Endothelial cell of umbilical vein (primary cell): ENCODE measurements around the gene PECR. TPM values are rescaled to one million over a fixed set of nuclear protein-coding genes. Genes with fewer than 3 reads are reported as not detected.

Experiments
- BruUV-seq: library from RNA; stranded (reverse); fragments of 400-500 nt; replicated peaks from 2 replicates; lab custom pipeline; 2021; lab: Mats Ljungman, UMichigan
- CTCF ChIA-PET: fragments of 300-600, 350-600 bp; sonication (Branson Sonifier 250); formaldehyde crosslinking; loops from one replicate; lab custom pipeline; 2021; ENCODE audit warnings: antibody characterized with exemption, inconsistent platforms; lab: Charles Lee
- POLR2A ChIA-PET: fragments of 300-600, 350-600 bp; sonication (Branson Sonifier 250); formaldehyde crosslinking; loops from one replicate; lab custom pipeline; 2021; ENCODE audit warnings: antibody characterized with exemption, inconsistent platforms; lab: Charles Lee
- DNase-seq: peaks from one replicate; pipeline ENCODE4 v3.0.0-alpha.2; 2011; ENCODE audit warnings: low read depth, low spot score
- FAIRE-seq: peaks from 2 replicates; lab custom pipeline; 2011; peaks lifted over from hg19 to GRCh38; lab: Jason Lieb, UNC
- H2AFZ ChIP-seq: 2 replicates; pipeline ENCODE4 v1.6.0; 2012; ENCODE audit warnings: low read depth, low read length, control low read depth, inconsistent platforms
- H3K27ac ChIP-seq: 2 replicates; pipeline ENCODE4 v1.5.1; 2011; ENCODE audit warnings: low read depth, mild to moderate bottlenecking, control low read depth, low read length, moderate library complexity; ENCODE audit not compliant: insufficient read depth
- H3K27me3 ChIP-seq, 2 experiments: 2 replicates each; pipeline versions ENCODE4 v1.6.0 to v1.6.1; 2011; ENCODE audit warnings: low read length in 2 of 2, mixed read lengths in 1 of 2; ENCODE audit not compliant: control insufficient read depth in 2 of 2, insufficient read depth in 2 of 2
- H3K36me3 ChIP-seq, 2 experiments: 2 replicates in 1 of 2; 3 replicates in 1 of 2; pipeline ENCODE4 v1.5.1; 2011; ENCODE audit warnings: low read length in 2 of 2, mild to moderate bottlenecking in 1 of 2, moderate library complexity in 1 of 2; ENCODE audit not compliant: control insufficient read depth in 2 of 2, insufficient read depth in 2 of 2; ENCODE audit errors: extremely low read depth in 1 of 2
- H3K4me1 ChIP-seq: 3 replicates; pipeline ENCODE4 v1.5.1; 2011; ENCODE audit warnings: mild to moderate bottlenecking, low read length; ENCODE audit not compliant: control insufficient read depth, insufficient read depth; ENCODE audit errors: extremely low read depth
- H3K4me2 ChIP-seq: 2 replicates; pipeline ENCODE4 v1.6.1; 2011; ENCODE audit warnings: low read length, control low read depth, mixed read lengths; ENCODE audit not compliant: insufficient read depth
- H3K4me3 ChIP-seq, 3 experiments: fragments of 200-600 bp in 1 of 3; sonication (generic), shearing (Covaris generic) in 1 of 3; replicated peaks in 1 of 3; 2 replicates each; pipeline ENCODE4 v1.5.1; 2011 to 2016; ENCODE audit warnings: control low read depth in 3 of 3, low read length in 3 of 3, mild to moderate bottlenecking in 2 of 3, inconsistent platforms in 1 of 3, low read depth in 1 of 3, moderate library complexity in 1 of 3; ENCODE audit not compliant: insufficient read depth in 1 of 3
- H3K79me2 ChIP-seq: 2 replicates; pipeline ENCODE4 v1.6.0; 2012; ENCODE audit warnings: low read length, inconsistent platforms; ENCODE audit not compliant: control insufficient read depth, insufficient read depth
- H3K9ac ChIP-seq: replicated peaks from 2 replicates; pipeline ENCODE3; 2011; ENCODE audit warnings: low read length, control low read depth; ENCODE audit not compliant: insufficient read depth; ENCODE audit errors: extremely low read depth
- H3K9me1 ChIP-seq: replicated peaks from 3 replicates; pipeline ENCODE4 v1.6.0; 2011; ENCODE audit warnings: mild to moderate bottlenecking, low read length; ENCODE audit not compliant: control insufficient read depth, insufficient read depth; ENCODE audit errors: extremely low read depth
- H3K9me3 ChIP-seq: replicated peaks from 2 replicates; pipeline ENCODE4 v1.5.1; 2012; ENCODE audit warnings: low read length, inconsistent platforms; ENCODE audit not compliant: control insufficient read depth, insufficient read depth
- H4K20me1 ChIP-seq: replicated peaks from 2 replicates; pipeline ENCODE3; 2011; ENCODE audit warnings: mild to moderate bottlenecking, low read length; ENCODE audit not compliant: control insufficient read depth, insufficient read depth; ENCODE audit errors: extremely low read depth
- CTCF ChIP-seq, 2 donors: IDR thresholded peaks; 1 replicate in 1 of 2; 2 replicates in 1 of 2; pipeline ENCODE4 v1.5.1; 2011; ENCODE audit warnings: low read length in 2 of 2, mild to moderate bottlenecking in 2 of 2, moderate library complexity in 2 of 2, control low read depth in 1 of 2, inconsistent platforms in 1 of 2, low read depth in 1 of 2; ENCODE audit not compliant: insufficient read depth in 1 of 2; ENCODE audit errors: extremely low read depth in 1 of 2
- EZH2 ChIP-seq: IDR thresholded peaks from 2 replicates; pipeline ENCODE4 v1.6.1; 2012; ENCODE audit warnings: borderline replicate concordance, low read depth, mild to moderate bottlenecking, moderate library complexity, low read length, inconsistent platforms; ENCODE audit not compliant: severe bottlenecking
- FOS ChIP-seq: IDR thresholded peaks from 2 replicates; pipeline ENCODE4 v1.6.1; 2011; ENCODE audit warnings: mild to moderate bottlenecking, low read length, moderate library complexity, borderline replicate concordance; ENCODE audit not compliant: insufficient read depth
- GATA2 ChIP-seq: IDR thresholded peaks from 2 replicates; pipeline ENCODE4 v1.7.0; 2011; ENCODE audit warnings: low read depth, mild to moderate bottlenecking, moderate library complexity, mixed read lengths, low read length; ENCODE audit not compliant: insufficient read length, insufficient read depth
- JUN ChIP-seq: IDR thresholded peaks from 2 replicates; pipeline ENCODE4 v1.6.1; 2011; ENCODE audit warnings: borderline replicate concordance, low read depth; ENCODE audit not compliant: insufficient read length, insufficient read depth
- MAX ChIP-seq: IDR thresholded peaks from 2 replicates; pipeline ENCODE4 v1.6.1; 2011; ENCODE audit not compliant: insufficient read depth, insufficient read length
- MYC ChIP-seq: IDR thresholded peaks from one replicate; pipeline ENCODE4 v1.6.1; 2011; ENCODE audit warnings: mild to moderate bottlenecking, low read depth, low read length
- POLR2A ChIP-seq: IDR thresholded peaks from 2 replicates; pipeline ENCODE4 v1.6.1; 2012; ENCODE audit warnings: low read depth, mild to moderate bottlenecking, control low read depth, low read length
- POLR2AphosphoS5 ChIP-seq: IDR thresholded peaks from 2 replicates; pipeline ENCODE4 v1.6.1; 2012; ENCODE audit warnings: low read depth, mild to moderate bottlenecking, control low read depth, low read length, moderate library complexity; ENCODE audit not compliant: insufficient read depth
- dilution Hi-C: fragments of 300-500 bp; cut with MboI; formaldehyde crosslinking; loops from one replicate; pipeline ENCODE4 v1.15.0; 2019; ENCODE audit warnings: low sequenced_read_pairs; ENCODE audit not compliant: extremely low pct_ligation_motif_present
- intact Hi-C: fragments of 100-400 bp; cut with micrococcal nuclease; formaldehyde crosslinking; loops from one replicate; pipeline ENCODE4 v1.10.0; 2022
- polyA plus RNA-seq, 4 experiments: library from polyadenylated mRNA; depleted of rRNA in 3 of 4; stranded (reverse) in 3 of 4; unstranded in 1 of 4; fragments of >200 nt; gene quantifications; 2 replicates each; pipeline versions ENCODE4 v1.2.1 to v1.2.3, GENCODE V29; 2011 to 2012; ENCODE audit warnings: missing spikeins in 1 of 4
- total RNA-seq: library from RNA; stranded (reverse); gene quantifications from 2 replicates; pipeline ENCODE4 v1.2.3, GENCODE V29; 2021

Gene PECR
- total and polyA plus RNA-seq, 2 donors (not counting 3 experiments of a cell fraction or from before 2014, with no cell fraction given), result 4.1 to 6.2 TPM

- Histone ChIP-seq H3K9me1 (no peaks in the 10 kb centered on the region), H3K9ac (no peak overlapping the region), H3K4me3 (no peak overlapping the region), H3K9me3 (no peaks in the 10 kb centered on the region), H3K27ac (no peak overlapping the region), H3K79me2 (no peaks in the 10 kb centered on the region), H3K4me2 (no peak overlapping the region), H2AFZ (no peak overlapping the region), H3K4me1 (no peaks in the 10 kb centered on the region), H3K36me3 (no peaks in the 10 kb centered on the region), H4K20me1 (no peaks in the 10 kb centered on the region), H3K27me3 (peaks cover 11 to 33% of the 10 kb centered on the region in 2 experiments)
- ChIA-PET POLR2A (no interaction called here), CTCF (interaction anchor here (1.9 kb wide), 1 partner anchor 10 kb away, joined by 6 read pairs; no protein-coding TSS in a partner anchor)
- intact Hi-C loops (no loop called here), dilution Hi-C loops (no loop called here)
- TF ChIP-seq CTCF (IDR thresholded peaks at IDR 0.05; ENCODE audit: extremely low read depth in 1 of 2, insufficient read depth in 1 of 2, low read depth in 1 of 2, low read length in 2 of 2) (no peak), MAX (no peak), JUN (no peak), EZH2 (no peak), FOS (no peak)
- FAIRE-seq (no peak), DNase-seq (no peak)
- no TSS peak for BruUV-seq
These were observed 13.1 kb upstream of the PECR start for GRCh38 chr2:216094701-216095100.

- H3K27ac ChIP-seq, result no peak overlapping the region
- dilution Hi-C loops, result no loop called here
- POLR2A ChIA-PET, result no interaction called here
These were observed 11.0 kb upstream of the PECR start for GRCh38 chr2:216092646-216093045.

More at GRCh38 chr2:216092646-216093045, 11.0 kb upstream of the PECR start:
- BruUV-seq, result no TSS peak
- Histone ChIP-seq H3K9me3 (no peaks in the 10 kb centered on the region), H3K9me1 (no peaks in the 10 kb centered on the region), H3K9ac (no peak overlapping the region), H3K4me3 (no peak overlapping the region), H3K79me2 (no peaks in the 10 kb centered on the region), H2AFZ (no peak overlapping the region), H3K4me1 (no peaks in the 10 kb centered on the region), H3K4me2 (no peak overlapping the region), H3K27me3 (peaks cover 13 to 26% of the 10 kb centered on the region in 2 experiments), H3K36me3 (no peaks in the 10 kb centered on the region), H4K20me1 (no peaks in the 10 kb centered on the region)
- TF ChIP-seq FOS (no peak), POLR2A (no peak), MAX (no peak), CTCF (IDR thresholded peaks at IDR 0.05; ENCODE audit: extremely low read depth in 1 of 2, insufficient read depth in 1 of 2, low read depth in 1 of 2, low read length in 2 of 2) (no peak), JUN (no peak), GATA2 (no peak), POLR2AphosphoS5 (no peak), MYC (no peak), EZH2 (no peak)
- no peak for DNase-seq
- intact Hi-C loops, result no loop called here
- CTCF ChIA-PET, result interaction anchor here (1.4 kb wide), 1 partner anchor 22 kb away, joined by 4 read pairs; no protein-coding TSS in a partner anchor
- FAIRE-seq, result no peak
